AG08395 (cell line): ENCODE results near the gene MTUS2.

Experiments
- DNase-seq: peaks from one replicate; pipeline ENCODE4 v3.0.0; 2012; ENCODE audit warnings: mixed read lengths, low spot score

The MTUS2 gene

DNA sequence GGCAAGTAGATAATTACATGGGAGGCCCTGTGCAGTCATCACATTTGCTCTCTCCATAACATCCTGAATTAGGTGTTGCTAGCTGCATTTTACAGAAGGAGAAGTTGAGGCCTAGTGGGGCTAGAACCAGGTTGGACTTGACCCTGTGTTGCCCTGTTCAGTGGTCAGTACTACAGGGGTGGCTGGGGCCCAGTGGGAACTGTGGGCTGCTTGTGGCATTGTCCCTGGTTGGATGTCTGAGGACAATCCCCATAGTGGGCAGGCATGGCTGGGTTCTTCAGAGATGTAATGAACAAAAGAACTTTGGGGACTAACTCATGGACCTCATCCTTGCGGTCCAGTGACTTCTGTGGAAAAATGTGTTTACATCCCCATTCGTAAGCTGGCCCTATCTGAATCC is 38.9 kb downstream of the MTUS2 start:
- DNase-seq: no peak

GRCh38 chr13:28859717-28860116 is 39.6 kb downstream of the MTUS2 start:
- no peak for DNase-seq

DNA sequence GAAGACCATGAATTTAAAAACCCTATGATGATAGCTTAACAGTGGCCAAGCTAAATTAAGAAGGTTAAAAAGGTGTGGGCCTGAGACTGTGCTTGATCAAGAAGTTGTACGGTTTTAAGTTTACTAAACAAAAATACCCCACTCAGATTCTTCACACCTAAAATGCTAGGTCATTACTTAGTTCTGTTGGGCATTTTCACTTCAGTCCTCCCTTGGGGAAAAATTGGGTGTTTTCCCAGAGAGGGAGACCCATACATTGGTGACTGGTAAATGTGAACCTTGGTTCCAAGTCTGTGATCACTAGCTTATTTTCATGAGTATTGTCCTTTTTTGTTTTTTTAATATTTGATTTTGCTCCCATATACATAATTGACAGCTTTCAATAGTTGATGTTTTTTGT is 44.4 kb downstream of the MTUS2 start:
- no peak for DNase-seq

GRCh38 chr13:28865149-28865744 is 45.1 kb downstream of the MTUS2 start:
- no peak for DNase-seq

DNA sequence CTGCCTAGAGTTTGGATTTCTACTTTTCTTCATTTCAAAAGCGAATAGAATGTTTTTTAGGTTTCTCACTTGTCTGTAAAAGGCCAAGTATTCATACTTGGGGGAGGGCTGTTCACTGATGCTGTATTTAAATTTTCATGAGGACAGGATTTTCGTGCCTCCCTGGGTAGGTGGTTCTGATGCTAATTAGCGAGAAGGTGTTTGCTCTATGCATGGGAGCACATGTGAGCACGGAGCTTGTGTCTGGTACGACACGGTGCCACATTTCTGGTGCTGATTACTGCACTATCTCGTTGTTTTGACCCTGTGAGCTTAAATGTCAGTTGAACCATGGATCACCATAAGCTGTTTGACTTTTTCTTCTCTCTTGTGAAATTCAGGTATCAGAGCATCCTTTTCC is 45.8 kb downstream of the MTUS2 start:
- no peak for DNase-seq

DNA sequence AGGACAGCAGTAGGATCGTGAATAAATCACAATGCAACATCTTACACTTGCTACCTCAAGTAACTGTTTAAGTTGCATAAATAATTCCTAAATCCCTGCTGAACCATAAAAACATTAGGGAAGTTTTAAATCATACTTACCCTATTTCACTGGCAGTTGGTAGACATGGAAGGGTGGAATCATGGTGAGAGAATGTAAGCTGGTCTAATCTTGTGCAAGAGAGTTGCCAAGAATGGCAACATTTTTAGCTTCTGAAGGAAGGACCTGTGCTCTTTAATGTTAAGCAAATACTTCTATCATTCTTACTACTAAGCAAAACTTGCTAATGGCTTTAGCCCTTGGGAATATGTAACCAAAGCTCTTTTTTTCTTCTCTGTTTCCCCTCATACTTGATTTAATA is 46.8 kb downstream of the MTUS2 start:
- no peak for DNase-seq

- no peak for DNase-seq
These were observed 47.4 kb downstream of the MTUS2 start for GRCh38 chr13:28867564-28867963.

DNA sequence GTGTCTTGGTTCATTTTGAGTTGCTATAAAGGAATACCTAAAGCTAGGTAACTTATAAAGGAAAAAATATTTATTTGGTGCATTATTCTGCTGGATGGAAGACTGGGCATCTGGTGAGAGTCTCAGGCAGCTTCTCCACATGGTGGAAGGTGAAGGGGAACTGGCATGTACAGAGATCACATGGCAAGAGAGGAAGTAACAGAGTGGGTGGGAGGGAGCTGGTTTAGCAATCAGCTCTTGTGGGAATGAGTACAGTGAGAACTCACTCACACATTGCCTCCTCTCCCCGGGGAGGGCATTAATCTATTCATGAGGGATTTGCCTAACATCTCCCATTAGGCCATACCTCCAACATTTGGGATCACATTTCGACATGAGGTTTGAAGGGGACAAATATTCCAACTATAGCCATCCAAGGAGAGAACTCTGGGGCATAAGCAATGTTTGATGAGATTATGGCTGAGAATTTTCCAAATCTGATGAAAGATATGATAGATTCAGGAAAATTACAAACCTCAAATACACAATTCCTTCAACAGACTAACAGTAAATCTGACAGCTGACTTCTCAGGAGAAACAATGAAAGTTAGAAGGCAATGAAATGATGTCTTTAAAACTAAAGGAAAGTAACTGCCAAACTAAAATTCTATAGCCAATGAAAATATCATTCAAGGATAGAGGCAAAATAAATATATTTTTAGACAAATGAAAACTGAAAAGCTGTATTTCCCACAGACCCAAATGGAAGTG is 52.5 kb downstream of the MTUS2 start:
- no peak for DNase-seq

DNA sequence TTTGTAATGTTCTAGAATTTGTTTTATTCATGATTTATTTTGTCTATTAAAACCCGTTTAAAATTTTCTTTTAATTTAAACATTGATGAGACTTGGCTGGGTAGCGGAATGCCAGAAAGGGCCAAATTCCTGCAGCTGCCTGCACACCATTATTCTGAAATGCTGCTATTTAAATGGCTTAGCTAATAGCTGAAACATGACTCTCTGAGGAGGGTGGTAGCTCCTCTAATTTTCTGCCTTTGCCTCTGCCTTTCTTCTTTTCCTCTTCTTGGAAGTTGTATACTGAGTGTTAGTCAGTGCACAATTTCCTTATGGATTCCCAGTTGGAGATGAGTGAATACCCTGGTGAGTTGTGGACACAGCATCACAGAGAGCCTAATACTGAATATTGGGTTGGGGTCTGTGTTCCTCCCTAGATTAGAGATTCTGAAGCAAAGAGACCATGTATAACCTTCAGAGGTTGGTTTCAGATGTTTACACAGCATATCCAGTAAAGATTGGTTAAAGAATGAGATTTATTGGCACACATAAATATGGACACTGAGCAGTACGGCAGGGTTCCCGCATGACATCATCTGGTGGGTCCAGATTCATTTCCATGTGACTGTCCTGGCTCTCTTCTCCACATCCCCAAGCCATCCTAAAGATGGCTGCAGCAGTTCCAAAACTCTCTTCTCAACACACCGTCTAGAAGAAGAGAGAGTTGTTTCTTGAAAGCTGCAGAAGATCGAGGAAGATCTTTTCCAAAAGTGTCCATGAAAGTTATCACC is 55.9 kb downstream of the MTUS2 start:
- DNase-seq: no peak

GRCh38 chr13:28877408-28877807 is 57.3 kb downstream of the MTUS2 start:
- no peak for DNase-seq

GRCh38 chr13:28885181-28885580 is 65.0 kb downstream of the MTUS2 start:
- no peak for DNase-seq

- DNase-seq: no peak
These were observed 69.1 kb downstream of the MTUS2 start for GRCh38 chr13:28889086-28889732.

GRCh38 chr13:28890712-28891111 is 70.6 kb downstream of the MTUS2 start:
- DNase-seq: no peak

DNA sequence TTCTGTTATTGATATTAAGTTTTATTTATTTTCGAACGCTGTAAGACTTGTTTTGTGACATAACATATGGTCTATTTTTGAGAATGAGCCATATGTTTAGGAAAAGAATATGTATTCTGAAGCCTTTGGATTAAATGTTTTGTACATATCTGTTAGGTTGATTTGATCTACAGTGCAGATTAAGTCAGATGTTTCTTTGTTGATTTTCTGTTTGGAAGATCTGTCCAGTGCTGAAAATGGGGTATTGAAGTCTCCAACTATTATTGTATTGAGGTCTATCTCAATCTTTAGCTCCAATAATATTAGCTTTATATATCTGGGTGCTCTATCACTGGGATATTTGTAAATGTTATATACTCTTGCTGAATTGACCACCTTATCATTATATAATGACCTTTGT is 97.9 kb downstream of the MTUS2 start:
- no peak for DNase-seq

DNA sequence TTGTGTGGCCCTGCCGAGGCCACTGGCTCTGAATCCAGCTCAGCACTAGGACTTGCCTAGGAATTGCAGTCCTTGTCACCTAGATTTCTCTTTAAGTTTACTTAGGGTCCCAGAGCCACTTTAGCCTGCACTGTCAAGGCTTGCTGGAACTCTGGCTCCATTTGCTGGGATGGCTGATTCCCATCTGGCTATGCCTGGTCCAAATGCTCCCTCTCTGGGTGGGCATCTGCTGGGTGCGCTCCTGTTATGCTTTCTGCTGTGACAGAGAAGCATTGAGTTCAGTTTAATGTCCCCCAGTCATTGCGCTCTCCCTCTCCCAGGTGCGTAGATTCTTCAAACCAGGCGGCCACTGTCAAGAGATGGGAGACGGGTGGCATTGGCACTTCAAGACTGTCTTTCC is 102.2 kb downstream of the MTUS2 start:
- no peak for DNase-seq

GRCh38 chr13:28935104-28935503 is 115.0 kb downstream of the MTUS2 start:
- no peak for DNase-seq

- DNase-seq: no peak
These were observed 122.8 kb downstream of the MTUS2 start for GRCh38 chr13:28942906-28943305.

DNA sequence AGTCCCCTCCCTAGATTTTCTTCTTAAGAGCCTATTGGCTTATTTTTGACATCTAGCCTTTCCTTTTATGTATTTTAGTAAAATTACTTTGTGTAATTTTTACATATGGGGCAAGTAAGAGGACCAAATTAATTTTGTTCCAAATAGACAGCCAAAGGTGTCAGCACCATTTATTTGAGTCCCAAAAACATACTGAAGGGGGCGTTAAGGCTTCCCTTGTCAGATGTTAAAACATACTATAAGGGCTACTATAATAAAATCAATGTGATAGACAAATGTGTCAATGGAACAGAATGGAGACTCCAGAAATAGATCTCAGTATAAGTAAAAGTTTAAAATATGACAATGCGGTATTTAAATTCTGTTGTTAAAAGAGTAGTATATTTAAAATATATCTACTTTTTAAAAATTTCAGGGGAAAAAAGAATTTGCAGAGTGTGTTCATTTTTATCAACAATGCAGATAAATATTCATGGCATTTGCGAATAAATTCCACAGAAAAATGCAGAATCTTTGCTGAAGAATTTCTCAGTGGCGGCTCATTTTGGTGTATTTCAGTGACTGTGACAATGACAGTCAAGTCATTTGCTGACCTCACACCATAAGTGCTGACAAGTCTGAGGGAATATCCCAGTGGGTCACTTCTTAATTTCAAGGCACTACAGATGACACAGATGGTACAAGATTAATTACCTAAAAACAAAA is 133.7 kb downstream of the MTUS2 start:
- no peak for DNase-seq

DNA sequence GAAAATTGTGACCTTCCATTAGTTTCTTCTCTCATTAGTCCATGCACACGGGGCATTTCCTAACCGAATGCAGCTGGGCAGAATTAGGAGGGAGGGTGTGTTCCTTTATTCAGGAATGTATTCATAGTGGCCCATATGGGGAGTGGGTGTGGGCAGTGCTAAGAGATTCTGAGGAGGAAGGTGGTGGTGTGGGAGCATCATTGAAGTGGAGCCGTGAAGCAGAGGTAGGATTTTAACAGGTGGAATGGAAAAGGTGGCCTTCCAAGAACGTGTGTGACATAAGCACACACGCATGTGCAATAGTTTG is 134.2 kb downstream of the MTUS2 start:
- no peak for DNase-seq

DNA sequence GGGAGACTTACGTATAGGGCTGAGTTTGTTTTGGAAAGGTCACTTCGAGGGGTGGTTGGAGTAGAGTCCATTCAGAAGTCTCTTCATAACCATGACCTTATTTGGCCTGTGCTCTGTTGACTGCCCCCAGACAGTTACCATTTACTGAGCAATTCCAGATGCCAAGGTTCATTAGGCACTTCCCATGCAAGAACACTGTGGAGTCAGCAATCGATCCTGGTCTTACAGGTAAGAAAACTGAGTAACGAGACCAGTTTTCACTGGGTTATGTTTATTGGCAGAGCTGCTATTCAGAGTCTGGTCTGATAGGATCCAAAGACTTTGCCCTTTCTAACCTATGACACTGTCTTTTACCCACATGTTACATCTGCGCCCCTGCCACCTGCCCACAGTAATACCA is 134.7 kb downstream of the MTUS2 start:
- DNase-seq: no peak

- no peak for DNase-seq
These were observed 135.3 kb downstream of the MTUS2 start for GRCh38 chr13:28955264-28955966.

DNA sequence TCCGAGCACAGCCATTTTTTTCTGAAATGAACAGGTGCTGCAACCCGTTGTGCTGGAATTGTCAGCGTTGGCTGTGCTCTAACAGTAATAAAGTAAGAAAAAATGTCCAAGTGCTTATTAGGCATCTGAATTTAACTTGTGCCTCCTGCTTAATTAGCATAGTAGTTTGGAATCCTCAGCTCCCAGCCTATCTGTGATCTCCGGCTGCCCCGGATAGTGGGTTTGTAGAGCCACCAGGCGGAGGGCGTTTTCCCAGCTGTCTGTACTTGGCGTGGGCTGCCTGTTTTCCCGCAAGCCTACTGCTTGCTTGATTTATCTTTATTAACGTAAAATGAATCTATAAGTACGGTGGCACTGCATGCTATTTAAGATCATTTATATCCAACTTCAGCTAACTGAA is 137.9 kb downstream of the MTUS2 start:
- no peak for DNase-seq
